ENCODE data around the gene SLC66A1.

DNA sequence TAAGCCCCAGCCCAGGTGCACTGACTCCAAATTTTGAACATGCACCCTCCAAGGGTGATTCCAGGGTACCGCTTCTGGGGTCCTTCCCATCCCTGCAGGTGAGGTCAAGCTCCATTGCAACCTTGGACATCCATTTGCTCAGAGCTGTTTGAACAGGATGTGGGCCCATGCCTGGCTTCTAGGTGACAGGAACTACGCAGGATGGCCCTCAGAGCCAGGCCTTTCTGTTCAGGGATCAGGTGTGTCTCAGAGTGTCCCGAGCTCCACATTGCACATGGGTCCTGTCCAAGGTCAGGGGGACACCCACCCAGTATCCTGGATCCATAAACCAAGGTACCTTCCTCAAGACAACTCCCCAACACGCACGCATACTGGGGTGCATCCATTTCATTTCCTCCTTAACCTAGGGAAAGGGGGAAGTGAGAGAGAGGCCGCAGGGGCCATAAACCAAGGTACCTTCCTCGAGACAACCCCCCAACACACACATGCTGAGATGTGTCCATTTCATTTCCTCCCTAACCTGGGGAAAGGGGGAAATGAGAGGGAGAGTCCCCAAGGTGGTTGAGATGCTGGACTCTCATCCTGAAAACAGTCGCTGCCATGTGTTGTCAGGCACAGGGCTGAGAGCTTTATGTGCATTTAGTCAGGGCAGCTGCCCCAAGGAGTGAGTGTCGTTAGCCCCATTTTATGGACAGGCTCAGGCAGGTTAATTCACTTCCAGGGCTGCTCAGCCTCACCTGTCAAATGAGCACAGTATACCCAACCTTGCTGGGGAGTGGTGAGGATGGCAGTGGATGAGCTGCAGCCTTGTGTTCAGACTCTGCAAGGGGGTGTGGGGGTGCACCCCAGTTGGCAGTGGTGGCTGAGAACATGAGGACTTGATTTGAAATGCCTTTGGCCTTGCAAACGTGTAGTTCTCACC lies 2.1 kb downstream of the SLC66A1 start:
- TF ChIP-seq EZH2 (IDR thresholded peaks at IDR 0.05; ENCODE audit: borderline replicate concordance, low read depth, low read length, severe bottlenecking): no peak
- TF ChIP-seq, protein P1, sequence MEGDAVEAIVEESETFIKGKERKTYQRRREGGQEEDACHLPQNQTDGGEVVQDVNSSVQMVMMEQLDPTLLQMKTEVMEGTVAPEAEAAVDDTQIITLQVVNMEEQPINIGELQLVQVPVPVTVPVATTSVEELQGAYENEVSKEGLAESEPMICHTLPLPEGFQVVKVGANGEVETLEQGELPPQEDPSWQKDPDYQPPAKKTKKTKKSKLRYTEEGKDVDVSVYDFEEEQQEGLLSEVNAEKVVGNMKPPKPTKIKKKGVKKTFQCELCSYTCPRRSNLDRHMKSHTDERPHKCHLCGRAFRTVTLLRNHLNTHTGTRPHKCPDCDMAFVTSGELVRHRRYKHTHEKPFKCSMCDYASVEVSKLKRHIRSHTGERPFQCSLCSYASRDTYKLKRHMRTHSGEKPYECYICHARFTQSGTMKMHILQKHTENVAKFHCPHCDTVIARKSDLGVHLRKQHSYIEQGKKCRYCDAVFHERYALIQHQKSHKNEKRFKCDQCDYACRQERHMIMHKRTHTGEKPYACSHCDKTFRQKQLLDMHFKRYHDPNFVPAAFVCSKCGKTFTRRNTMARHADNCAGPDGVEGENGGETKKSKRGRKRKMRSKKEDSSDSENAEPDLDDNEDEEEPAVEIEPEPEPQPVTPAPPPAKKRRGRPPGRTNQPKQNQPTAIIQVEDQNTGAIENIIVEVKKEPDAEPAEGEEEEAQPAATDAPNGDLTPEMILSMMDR (IDR thresholded peaks at IDR 0.05; ENCODE audit: borderline replicate concordance, extremely low read depth, low read length, poor library complexity, severe bottlenecking): no peak

Data from DND-41 (cell line).